Measurements from ENCODE around the gene IL1RL1. TPM values are rescaled to one million over a fixed set of nuclear protein-coding genes. Genes with fewer than 3 reads are reported as not detected.

Gene IL1RL1
- total RNA-seq, 2 experiments from 2014 or later: not detected

GRCh38 chr2:102376052-102376591, 64.8 kb downstream of the IL1RL1 start:
- ChIA-PET CTCF (no interaction called here), POLR2A (no interaction called here)
- Mint-ChIP-seq H3K4me3 (no peak overlapping the region), H3K27me3 (no peaks in the 10 kb centered on the region), H3K9me3 (no peaks in the 10 kb centered on the region), H3K27ac (no peak overlapping the region), H3K4me1 (ENCODE audit: low read depth) (no peaks in the 10 kb centered on the region), H3K36me3 (ENCODE audit: low read depth) (peaks cover 35% of the 10 kb centered on the region)
- H3K27ac ChIP-seq (ENCODE audit: low read depth in 1 of 2, low read length in 2 of 2): no peak overlapping the region
- no peak for ATAC-seq (ENCODE audit: poor library complexity)
- H3K36me3 ChIP-seq (ENCODE audit: insufficient read depth, low read length): peaks cover 6% of the 10 kb centered on the region
- no peak for TF ChIP-seq CTCF (IDR thresholded peaks at IDR 0.05)
- no peaks in the 10 kb centered on the region for H3K27me3 ChIP-seq (ENCODE audit: control insufficient read depth in 1 of 2, insufficient read depth in 2 of 2, low read length in 2 of 2)
- DNase-seq: no peak
- intact Hi-C loops (cut with DNase I, micrococcal nuclease): no loop called here
- H3K9me3 ChIP-seq (ENCODE audit: control insufficient read depth in 1 of 2, insufficient read depth in 1 of 2, low read length in 2 of 2): no peaks in the 10 kb centered on the region
- H3K4me1 ChIP-seq (ENCODE audit: insufficient read depth, low read length): no peaks in the 10 kb centered on the region
- H3K4me3 ChIP-seq (ENCODE audit: low read length): no peak overlapping the region

GRCh38 chr2:102383722-102384121, 72.4 kb downstream of the IL1RL1 start:
- peaks cover 49% of the 10 kb centered on the region for H3K36me3 Mint-ChIP-seq (ENCODE audit: low read depth)
- CTCF ChIA-PET: interaction anchor here (1.5 kb wide), 1 partner anchor 143 kb away, joined by 3 read pairs; no protein-coding TSS in a partner anchor

GRCh38 chr2:102385522-102385921, 74.2 kb downstream of the IL1RL1 start:
- Histone ChIP-seq H3K4me1 (ENCODE audit: insufficient read depth, low read length) (no peaks in the 10 kb centered on the region), H3K4me3 (ENCODE audit: low read length) (no peak overlapping the region), H3K27me3 (ENCODE audit: control insufficient read depth in 1 of 2, insufficient read depth in 2 of 2, low read length in 2 of 2) (no peaks in the 10 kb centered on the region), H3K9me3 (ENCODE audit: control insufficient read depth in 1 of 2, insufficient read depth in 1 of 2, low read length in 2 of 2) (peaks cover 3 to 20% of the 10 kb centered on the region in 2 experiments), H3K36me3 (ENCODE audit: insufficient read depth, low read length) (peaks cover 10% of the 10 kb centered on the region), H3K27ac (ENCODE audit: low read depth in 1 of 2, low read length in 2 of 2) (no peak overlapping the region)
- Mint-ChIP-seq H3K4me1 (ENCODE audit: low read depth) (no peaks in the 10 kb centered on the region), H3K9me3 (peaks cover 10% of the 10 kb centered on the region), H3K27me3 (no peaks in the 10 kb centered on the region), H3K4me3 (no peak overlapping the region), H3K27ac (no peak overlapping the region), H3K36me3 (ENCODE audit: low read depth) (peaks cover 46% of the 10 kb centered on the region)
- no peak for TF ChIP-seq CTCF (IDR thresholded peaks at IDR 0.05)
- intact Hi-C loops (cut with DNase I, micrococcal nuclease): loop anchor here in 1 of 2 experiments (5.0 kb wide), 1 partner anchor 38 kb away; no protein-coding TSS in a partner anchor
- DNase-seq: no peak
- ChIA-PET POLR2A (no interaction called here), CTCF (interaction anchor here (1.0 kb wide), 2 partner anchors 15 to 17 kb away, joined by 3 read pairs; no protein-coding TSS in a partner anchor)
- ATAC-seq (ENCODE audit: poor library complexity): no peak

More at GRCh38 chr2:102383722-102384121, 72.4 kb downstream of the IL1RL1 start:
- Histone ChIP-seq H3K4me1 (ENCODE audit: insufficient read depth, low read length) (no peaks in the 10 kb centered on the region), H3K27ac (ENCODE audit: low read depth in 1 of 2, low read length in 2 of 2) (no peak overlapping the region), H3K4me3 (ENCODE audit: low read length) (no peak overlapping the region), H3K27me3 (ENCODE audit: control insufficient read depth in 1 of 2, insufficient read depth in 2 of 2, low read length in 2 of 2) (no peaks in the 10 kb centered on the region), H3K9me3 (ENCODE audit: control insufficient read depth in 1 of 2, insufficient read depth in 1 of 2, low read length in 2 of 2) (peaks cover 3 to 20% of the 10 kb centered on the region in 2 experiments), H3K36me3 (ENCODE audit: insufficient read depth, low read length) (peaks cover 10% of the 10 kb centered on the region)
- Mint-ChIP-seq H3K27me3 (no peaks in the 10 kb centered on the region), H3K9me3 (peaks cover 10% of the 10 kb centered on the region), H3K27ac (no peak overlapping the region), H3K4me1 (ENCODE audit: low read depth) (no peaks in the 10 kb centered on the region), H3K4me3 (no peak overlapping the region)
- POLR2A ChIA-PET: no interaction called here
- DNase-seq (no peak), ATAC-seq (ENCODE audit: poor library complexity) (no peak)
- no peak for TF ChIP-seq CTCF (IDR thresholded peaks at IDR 0.05)
- intact Hi-C loops (cut with DNase I, micrococcal nuclease): no loop called here

All from CD4-positive, alpha-beta T cell (primary cell).